ENCODE measurements around the gene IFITM5.

Gene IFITM5

GRCh38 chr11:282630-283360 is 16.5 kb downstream of the IFITM5 start:
- DNase-seq = no peak

- no peak for DNase-seq
Observed at GRCh38 chr11:282171-282570, 17.2 kb downstream of the IFITM5 start.

GRCh38 chr11:281486-282161 is 17.7 kb downstream of the IFITM5 start:
- no peak for DNase-seq

DNA sequence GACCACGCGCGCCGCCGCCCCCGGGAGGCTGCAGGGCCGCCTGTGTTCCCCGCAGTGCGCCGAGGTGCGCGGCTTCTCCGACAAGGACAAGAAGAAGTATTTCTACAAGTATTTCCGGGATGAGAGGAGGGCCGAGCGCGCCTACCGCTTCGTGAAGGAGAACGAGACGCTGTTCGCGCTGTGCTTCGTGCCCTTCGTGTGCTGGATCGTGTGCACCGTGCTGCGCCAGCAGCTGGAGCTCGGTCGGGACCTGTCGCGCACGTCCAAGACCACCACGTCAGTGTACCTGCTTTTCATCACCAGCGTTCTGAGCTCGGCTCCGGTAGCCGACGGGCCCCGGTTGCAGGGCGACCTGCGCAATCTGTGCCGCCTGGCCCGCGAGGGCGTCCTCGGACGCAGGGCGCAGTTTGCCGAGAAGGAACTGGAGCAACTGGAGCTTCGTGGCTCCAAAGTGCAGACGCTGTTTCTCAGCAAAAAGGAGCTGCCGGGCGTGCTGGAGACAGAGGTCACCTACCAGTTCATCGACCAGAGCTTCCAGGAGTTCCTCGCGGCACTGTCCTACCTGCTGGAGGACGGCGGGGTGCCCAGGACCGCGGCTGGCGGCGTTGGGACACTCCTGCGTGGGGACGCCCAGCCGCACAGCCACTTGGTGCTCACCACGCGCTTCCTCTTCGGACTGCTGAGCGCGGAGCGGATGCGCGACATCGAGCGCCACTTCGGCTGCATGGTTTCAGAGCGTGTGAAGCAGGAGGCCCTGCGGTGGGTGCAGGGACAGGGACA is 18.4 kb downstream of the IFITM5 start:
- no peak for DNase-seq

- no peak for DNase-seq
Observed at GRCh38 chr11:279966-280705, 19.2 kb downstream of the IFITM5 start.

DNA sequence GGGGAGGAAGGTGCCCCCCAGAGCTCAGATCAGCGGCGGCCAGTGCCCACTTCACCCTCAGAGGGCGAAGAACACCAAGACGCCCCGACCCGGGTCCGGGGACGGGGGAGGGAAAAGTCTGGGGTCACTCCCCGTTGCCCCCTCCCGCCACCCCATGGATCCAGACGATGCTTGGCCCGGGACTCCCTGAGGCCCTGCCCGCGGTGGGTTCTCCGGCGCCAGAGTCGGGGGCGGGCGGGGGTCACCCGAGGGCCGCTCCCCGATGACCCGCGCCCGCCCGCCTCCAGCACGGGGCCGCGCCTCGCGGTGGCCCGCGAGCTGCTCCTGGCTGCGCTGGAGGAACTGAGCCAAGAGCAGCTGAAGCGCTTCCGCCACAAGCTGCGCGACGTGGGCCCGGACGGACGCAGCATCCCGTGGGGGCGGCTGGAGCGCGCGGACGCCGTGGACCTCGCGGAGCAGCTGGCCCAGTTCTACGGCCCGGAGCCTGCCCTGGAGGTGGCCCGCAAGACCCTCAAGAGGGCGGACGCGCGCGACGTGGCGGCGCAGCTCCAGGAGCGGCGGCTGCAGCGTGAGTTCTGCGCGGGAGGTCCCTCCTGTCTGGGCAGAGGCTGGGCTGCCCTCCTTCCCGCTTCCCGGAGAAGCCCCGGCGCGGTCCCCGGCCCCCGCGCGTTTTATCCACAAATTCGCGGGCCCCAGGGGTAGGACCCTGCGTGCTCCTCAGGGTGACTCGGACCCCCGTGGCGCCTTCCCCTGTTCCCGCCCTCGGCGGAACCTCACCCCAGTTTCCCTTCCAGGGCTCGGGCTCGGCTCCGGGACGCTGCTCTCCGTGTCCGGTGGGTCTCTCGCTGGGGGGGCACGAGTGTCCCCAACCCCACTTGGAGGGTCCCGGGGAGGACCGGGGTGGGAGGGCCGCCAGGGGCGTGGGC is 20.0 kb downstream of the IFITM5 start:
- DNase-seq = no peak

GRCh38 chr11:278001-278951 is 21.1 kb downstream of the IFITM5 start, which contains the start of gene NLRP6:
NLRP6 (plus strand) TSS chr11:278407; CDS start chr11:278570, 163 bp downstream.
- no peak for DNase-seq

DNA sequence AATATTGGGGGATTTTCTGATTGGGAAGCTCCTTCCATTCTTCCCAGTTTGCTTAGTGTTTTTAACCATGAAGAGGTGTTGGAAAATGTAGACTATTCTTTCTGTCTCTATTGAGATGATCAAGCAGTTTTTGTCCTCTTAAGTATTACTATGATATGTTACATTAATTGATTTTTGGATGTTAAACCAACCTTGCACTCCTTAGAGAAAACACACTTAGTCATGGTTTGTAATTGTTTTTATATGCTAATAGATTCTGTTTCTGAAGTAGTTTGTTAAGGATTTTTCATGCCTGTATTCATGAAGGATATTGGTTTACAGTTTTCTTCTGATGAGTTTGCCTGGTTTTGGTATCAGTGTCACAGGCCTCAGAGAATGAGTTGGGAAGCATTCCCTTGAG is 23.1 kb downstream of the IFITM5 start:
- no peak for DNase-seq

GRCh38 chr11:272931-273198 is 26.5 kb downstream of the IFITM5 start:
- no peak for DNase-seq

- DNase-seq = no peak
Observed at GRCh38 chr11:272195-272930, 27.0 kb downstream of the IFITM5 start.

DNA sequence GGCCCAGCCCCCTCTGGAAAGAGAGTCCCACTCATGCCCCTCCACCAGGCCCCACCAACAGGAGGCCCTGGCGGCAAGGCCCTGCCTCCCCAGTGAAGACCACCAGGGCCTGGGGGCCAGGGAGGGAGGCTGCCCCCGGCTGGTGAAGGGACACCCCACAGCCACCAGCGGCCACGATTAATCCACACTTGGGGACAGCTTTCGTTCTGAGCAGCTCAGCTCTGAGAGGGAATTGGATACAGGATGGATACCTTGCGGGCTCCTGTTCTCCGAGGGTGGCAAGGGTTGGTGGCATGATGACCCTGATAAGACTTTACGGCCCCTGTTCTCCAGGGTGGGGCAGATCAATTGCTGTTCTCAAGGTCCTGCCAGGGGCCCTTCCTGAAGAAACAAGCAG is 28.0 kb downstream of the IFITM5 start:
- no peak for DNase-seq

DNA sequence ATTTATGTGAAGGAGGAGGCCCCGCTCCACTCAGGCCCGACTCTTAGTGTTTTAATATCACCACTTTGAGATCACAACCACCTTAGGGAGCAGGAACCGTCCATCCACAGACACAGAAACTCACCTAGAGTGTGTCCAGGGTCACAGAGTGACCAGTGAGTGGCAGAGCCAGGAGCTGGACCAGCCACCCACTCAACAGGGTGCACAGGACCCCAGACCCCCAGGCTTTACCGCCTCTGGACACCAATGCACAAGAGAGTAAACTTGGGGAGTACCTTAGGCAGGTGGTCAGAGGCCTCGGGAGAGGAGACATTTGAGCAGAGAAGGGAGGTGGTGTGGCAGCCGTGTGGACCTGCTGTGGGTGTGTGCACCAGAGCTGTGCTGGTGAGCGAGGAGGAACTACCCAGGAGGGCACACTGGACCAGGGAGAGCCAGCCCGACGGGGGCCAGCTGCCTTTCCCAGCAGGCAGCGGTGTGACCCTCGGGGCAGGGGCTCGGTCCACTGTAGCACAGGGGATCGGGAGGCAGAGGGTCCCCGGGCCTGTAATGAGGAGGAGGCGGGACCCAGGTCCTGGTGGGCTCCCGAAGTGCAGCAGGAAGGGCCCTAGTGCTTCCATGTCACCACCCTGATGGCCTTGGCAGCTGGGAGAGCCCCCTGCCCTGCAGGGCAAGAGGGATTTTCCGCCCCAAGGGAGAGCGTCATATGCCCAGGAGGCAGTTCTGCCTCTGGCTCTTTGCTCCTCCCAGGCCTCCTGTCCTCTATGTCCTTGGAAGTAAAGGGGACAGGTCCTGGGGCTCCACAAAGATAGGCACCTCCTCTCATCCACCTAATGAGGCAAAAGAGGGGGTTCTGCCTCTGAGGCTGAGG is 28.6 kb downstream of the IFITM5 start:
- no peak for DNase-seq

DNA sequence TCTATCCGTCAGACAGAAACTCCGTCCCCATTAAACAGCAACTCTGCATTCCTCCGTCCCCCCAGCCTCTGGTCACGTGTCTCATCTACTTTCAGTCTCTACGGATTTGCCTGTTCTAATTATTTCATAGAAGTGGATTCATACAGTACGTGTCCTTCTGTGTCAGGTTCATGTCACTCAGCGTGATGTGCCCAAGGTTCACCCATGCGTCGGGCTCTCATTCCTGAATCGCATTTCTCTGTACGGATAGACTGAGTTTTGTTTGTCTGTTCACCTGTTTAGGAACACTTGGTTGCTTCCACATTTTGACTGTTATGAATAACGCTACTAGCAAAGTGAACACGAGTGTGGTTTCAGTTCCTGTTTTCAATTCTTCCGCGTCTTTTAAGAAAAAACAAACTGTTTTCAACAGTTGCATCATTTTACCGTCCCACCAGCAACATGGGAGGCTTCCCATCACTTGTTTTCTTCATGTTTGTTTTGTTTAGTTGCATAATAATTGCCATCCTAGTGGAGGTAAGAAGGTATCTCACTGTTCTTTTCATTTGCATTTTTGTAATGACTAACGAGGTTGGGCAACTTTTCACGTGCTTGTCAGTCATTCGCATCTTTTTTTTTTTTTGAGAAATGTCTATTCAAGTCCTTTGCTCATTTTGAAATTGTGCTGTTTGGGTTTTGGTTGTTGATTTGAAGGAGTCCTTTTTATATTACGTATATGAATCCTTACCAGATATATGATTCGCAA is 30.0 kb downstream of the IFITM5 start:
- DNase-seq = no peak

- peak in 2 of 14 donors; percentile 23 to 29 for DNase-seq
Observed at GRCh38 chr11:268716-269145, 30.6 kb downstream of the IFITM5 start.

- DNase-seq = peak in 1 of 14 donors; percentile 9
Observed at GRCh38 chr11:267491-267994, 31.8 kb downstream of the IFITM5 start.

DNA sequence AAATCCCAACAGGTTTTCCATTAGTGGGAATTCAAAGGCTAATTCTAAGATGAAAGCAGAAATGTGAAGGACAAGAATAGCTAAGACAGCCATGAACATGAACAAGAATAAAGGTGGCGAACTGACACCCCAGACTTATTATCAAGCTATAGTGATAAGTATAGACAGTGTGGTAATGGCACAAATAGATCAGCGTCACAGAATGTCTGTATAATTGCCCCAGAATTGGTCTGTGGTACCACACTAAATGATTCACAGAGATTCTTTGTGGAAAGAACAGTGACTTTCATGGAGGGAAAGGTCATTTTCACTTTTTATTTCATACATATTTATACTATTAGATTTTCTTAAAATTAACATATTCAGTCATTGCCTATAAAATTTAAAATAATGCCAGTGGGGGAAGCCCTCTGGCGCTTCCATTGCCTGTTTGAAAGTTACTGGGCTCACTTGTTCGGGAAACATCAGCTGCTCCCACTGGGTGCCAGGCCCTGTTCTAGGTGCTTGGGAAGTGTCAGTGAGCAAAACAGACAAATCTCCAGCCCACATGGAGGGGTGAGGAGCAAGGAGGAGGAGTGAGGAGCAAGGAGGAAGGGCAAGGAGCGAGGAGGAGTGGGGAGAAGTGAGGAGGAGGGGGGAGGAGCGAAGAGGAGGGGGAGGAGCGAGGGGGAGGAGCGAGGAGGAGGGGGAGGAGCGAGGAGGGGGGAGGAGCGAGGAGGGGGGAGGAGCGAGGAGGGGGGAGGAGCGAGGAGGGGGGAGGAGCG is 32.5 kb downstream of the IFITM5 start:
- no peak for DNase-seq

DNA sequence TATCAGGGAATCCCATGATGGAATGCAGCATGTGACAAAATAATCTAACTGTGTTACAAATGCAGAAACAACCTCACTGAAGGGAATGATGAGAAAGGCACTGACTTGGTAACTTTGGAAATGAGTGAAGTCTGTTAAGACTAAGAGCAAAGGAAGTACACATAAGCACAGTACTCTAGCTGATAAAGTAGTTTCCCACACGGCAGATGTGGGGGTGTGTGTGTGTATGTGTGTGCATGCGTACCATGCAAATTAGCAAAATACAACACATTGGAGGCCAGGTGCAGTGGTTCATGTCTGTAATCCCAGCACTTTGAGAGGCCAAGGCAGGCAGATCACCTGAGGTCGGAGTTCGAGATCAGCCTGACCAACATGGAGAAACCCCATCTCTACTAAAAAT is 37.7 kb downstream of the IFITM5 start:
- no peak for DNase-seq

Data from C1 segment of cervical spinal cord (tissue), 14 donors.